Measurements from ENCODE around the gene CYP19A1.

Gene CYP19A1

DNA sequence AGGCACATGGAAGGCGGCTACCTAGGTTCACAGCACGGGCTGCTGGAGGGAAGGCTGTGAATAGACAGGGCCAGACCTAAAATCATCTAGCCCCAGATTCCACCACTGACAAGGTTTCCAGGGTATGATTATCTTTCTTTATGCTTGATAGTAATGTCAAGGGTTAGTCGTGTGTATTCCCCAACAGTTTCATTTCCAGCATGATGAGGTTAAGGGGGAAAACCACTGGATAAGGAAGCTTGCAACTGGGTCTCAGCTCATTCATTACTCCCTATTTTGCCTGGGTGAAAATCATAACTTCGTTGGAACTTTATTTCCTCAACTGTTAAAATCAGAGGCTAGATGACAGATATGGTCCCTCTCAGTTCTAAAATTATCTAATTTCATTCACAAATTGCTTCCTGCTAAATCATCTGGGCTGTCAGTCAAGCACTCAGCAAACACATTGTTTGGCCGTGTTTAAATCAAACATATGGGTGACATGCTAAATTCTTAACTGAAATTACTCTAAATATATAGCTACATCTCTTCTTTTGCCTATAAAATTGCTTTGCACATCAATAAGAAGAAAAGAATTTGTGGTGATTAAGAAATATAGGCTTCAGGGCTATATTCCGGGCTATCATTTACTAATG is 111.7 kb downstream of the CYP19A1 start:
- no peak for DNase-seq (ENCODE audit: low read depth, low spot score)
- no peak overlapping the region for H3K4me3 ChIP-seq (ENCODE audit: low read depth, low read length)
- CTCF ChIA-PET = interaction anchor here (1.0 to 6.2 kb wide), 8 partner anchors 11 to 176 kb away, joined by 3 to 90 read pairs (median 18); no protein-coding TSS in a partner anchor
- POLR2A ChIA-PET = no interaction called here
- TF ChIP-seq, protein P1, sequence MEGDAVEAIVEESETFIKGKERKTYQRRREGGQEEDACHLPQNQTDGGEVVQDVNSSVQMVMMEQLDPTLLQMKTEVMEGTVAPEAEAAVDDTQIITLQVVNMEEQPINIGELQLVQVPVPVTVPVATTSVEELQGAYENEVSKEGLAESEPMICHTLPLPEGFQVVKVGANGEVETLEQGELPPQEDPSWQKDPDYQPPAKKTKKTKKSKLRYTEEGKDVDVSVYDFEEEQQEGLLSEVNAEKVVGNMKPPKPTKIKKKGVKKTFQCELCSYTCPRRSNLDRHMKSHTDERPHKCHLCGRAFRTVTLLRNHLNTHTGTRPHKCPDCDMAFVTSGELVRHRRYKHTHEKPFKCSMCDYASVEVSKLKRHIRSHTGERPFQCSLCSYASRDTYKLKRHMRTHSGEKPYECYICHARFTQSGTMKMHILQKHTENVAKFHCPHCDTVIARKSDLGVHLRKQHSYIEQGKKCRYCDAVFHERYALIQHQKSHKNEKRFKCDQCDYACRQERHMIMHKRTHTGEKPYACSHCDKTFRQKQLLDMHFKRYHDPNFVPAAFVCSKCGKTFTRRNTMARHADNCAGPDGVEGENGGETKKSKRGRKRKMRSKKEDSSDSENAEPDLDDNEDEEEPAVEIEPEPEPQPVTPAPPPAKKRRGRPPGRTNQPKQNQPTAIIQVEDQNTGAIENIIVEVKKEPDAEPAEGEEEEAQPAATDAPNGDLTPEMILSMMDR (IDR thresholded peaks at IDR 0.05; ENCODE audit: insufficient read depth, low read length, missing control alignments) = no peak

DNA sequence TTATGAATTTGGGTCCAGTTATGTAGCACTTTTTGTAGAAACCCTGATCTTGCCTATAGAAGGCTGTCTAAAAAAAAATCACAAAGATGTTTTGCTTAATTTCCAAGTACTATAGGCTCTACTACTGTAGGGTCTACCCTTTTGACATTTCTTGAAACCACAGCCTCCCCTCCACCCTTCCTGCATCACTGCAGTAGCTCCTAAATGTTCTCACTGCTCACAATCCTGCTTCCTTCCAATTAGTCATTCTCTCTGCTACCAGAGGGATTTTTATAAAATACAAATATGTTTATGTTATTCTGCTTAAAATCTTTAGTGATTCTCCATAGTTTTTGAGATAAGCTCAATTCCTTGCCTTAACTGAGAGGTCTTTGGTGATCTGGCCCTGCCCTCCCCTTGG is 114.0 kb downstream of the CYP19A1 start:
- ChIA-PET CTCF (interaction anchor here (0.8 to 1.6 kb wide), 5 partner anchors 20 to 64 kb away, joined by 3 to 5 read pairs (median 3); no protein-coding TSS in a partner anchor), POLR2A (no interaction called here)
- DNase-seq (ENCODE audit: low read depth, low spot score) = no peak
- TF ChIP-seq, protein P1 (IDR thresholded peaks at IDR 0.05; ENCODE audit: insufficient read depth, low read length, missing control alignments) = no peak
- H3K4me3 ChIP-seq (ENCODE audit: low read depth, low read length) = no peak overlapping the region

DNA sequence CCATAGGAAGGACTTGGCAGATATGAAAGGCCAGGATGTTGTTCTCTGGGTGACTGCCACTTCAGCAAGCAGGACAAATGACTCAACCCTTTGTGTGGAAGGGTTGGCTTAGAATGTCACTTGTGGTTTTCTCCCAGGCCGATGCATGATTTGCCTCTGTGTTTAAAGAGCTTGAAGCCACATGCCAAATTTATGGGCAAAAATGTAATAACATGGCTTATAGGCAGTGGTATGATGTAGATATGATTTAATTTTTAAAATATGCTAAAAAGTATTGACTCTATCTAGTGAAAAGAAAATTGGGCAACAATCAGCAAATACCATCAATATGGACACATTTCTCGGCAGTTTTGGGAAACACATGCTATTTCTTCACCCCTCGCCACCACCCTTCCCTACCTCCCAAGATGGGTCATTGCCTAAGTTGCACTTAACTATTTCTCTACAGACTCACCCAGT is 114.6 kb downstream of the CYP19A1 start:
- no peak overlapping the region for H3K4me3 ChIP-seq (ENCODE audit: low read depth, low read length)
- POLR2A ChIA-PET = no interaction called here
- CTCF ChIA-PET = interaction anchor here (1.4 to 1.6 kb wide), 2 partner anchors 19 to 31 kb away, joined by 3 to 4 read pairs; no protein-coding TSS in a partner anchor
- TF ChIP-seq, protein P1 (IDR thresholded peaks at IDR 0.05; ENCODE audit: insufficient read depth, low read length, missing control alignments) = no peak
- DNase-seq (ENCODE audit: low read depth, low spot score) = peak; percentile 72

- CTCF ChIA-PET = interaction anchor here (0.8 to 2.7 kb wide), 8 partner anchors 10 to 184 kb away, joined by 3 to 10 read pairs (median 6); no protein-coding TSS in a partner anchor
- no peak for DNase-seq (ENCODE audit: low read depth, low spot score)
- TF ChIP-seq, protein P1 (IDR thresholded peaks at IDR 0.05; ENCODE audit: insufficient read depth, low read length, missing control alignments) = no peak
- POLR2A ChIA-PET = no interaction called here
- H3K4me3 ChIP-seq (ENCODE audit: low read depth, low read length) = no peak overlapping the region
Observed at GRCh38 chr15:51218299-51218938, 120.0 kb downstream of the CYP19A1 start.

GRCh38 chr15:51212909-51213308 is 125.5 kb downstream of the CYP19A1 start:
- ChIA-PET CTCF (no interaction called here), POLR2A (interaction anchor here (0.6 kb wide), 1 partner anchor 114 kb away, joined by 3 read pairs; no protein-coding TSS in a partner anchor)
- TF ChIP-seq, protein P1 (IDR thresholded peaks at IDR 0.05; ENCODE audit: insufficient read depth, low read length, missing control alignments) = no peak
- no peak overlapping the region for H3K4me3 ChIP-seq (ENCODE audit: low read depth, low read length)
- no peak for DNase-seq (ENCODE audit: low read depth, low spot score)

- DNase-seq (ENCODE audit: low read depth, low spot score) = no peak
- TF ChIP-seq, protein P1 (IDR thresholded peaks at IDR 0.05; ENCODE audit: insufficient read depth, low read length, missing control alignments) = no peak
- POLR2A ChIA-PET = no interaction called here
- H3K4me3 ChIP-seq (ENCODE audit: low read depth, low read length) = no peak overlapping the region
- CTCF ChIA-PET = interaction anchor here (0.8 to 1.5 kb wide), 2 partner anchors 14 to 18 kb away, joined by 3 to 5 read pairs; no protein-coding TSS in a partner anchor
Observed at GRCh38 chr15:51212239-51212638, 126.2 kb downstream of the CYP19A1 start.
